ENCODE measurements around the gene FGF9. TPM values are rescaled to one million over a fixed set of nuclear protein-coding genes. Genes with fewer than 3 reads are reported as not detected.

Gene FGF9
- total and polyA plus RNA-seq, 2 of the 8 experiments (the other 6 are each of a cell fraction or from before 2014, with no cell fraction given): 0.02 TPM; not detected in 1

- H3K9ac ChIP-seq (replicated peaks in 1 of 4; ENCODE audit: extremely low read depth in 1 of 4, low read depth in 3 of 4, low read length in 3 of 4): no peak overlapping the region
- H3K14ac ChIP-seq (ENCODE audit: insufficient read length): no peak overlapping the region
- H4K8ac ChIP-seq (ENCODE audit: extremely low read depth, insufficient read depth, low read length): no peak overlapping the region
- H3K36me3 ChIP-seq (ENCODE audit: control insufficient read depth in 2 of 4, insufficient read depth in 4 of 4, low read length in 3 of 4): no peaks in the 10 kb centered on the region
- no peak overlapping the region for H4K91ac ChIP-seq (replicated peaks; ENCODE audit: insufficient read length, low read length)
- no peak overlapping the region for H2BK5ac ChIP-seq (ENCODE audit: low read depth, low read length)
- FAIRE-seq (no peak), DNase-seq (ENCODE audit: low read depth in 1 of 2, low spot score in 2 of 2) (no peak)
- H2BK120ac ChIP-seq (replicated peaks; ENCODE audit: low read depth, low read length): no peak overlapping the region
- H3K4me3 ChIP-seq (ENCODE audit: extremely low read depth in 1 of 4, insufficient read depth in 2 of 4, low read depth in 3 of 4, low read length in 4 of 4): no peak overlapping the region
- H3K56ac ChIP-seq (replicated peaks; ENCODE audit: insufficient read length, low read depth, low read length): no peak overlapping the region
- no peaks in the 10 kb centered on the region for H4K20me1 ChIP-seq (replicated peaks in 1 of 2; ENCODE audit: control insufficient read depth in 1 of 2, insufficient read depth in 2 of 2, low read length in 2 of 2)
- H3K23ac ChIP-seq (ENCODE audit: insufficient read length): no peak overlapping the region
- TF ChIP-seq MAX (IDR thresholded peaks at IDR 0.05): no peak
- TF ChIP-seq MAFK (IDR thresholded peaks at IDR 0.05; ENCODE audit: low read depth, low read length): no peak
- TF ChIP-seq KDM5A (IDR thresholded peaks at IDR 0.05; ENCODE audit: low read length): no peak
- no peak for TF ChIP-seq ATF3 (IDR thresholded peaks at IDR 0.05; ENCODE audit: insufficient read depth, low read depth, low read length)
- TF ChIP-seq TBP (IDR thresholded peaks at IDR 0.05; ENCODE audit: low read depth, low read length): no peak
- no peak for TF ChIP-seq ATF2 (IDR thresholded peaks at IDR 0.05; ENCODE audit: low read length)
- no peak for TF ChIP-seq SRF (IDR thresholded peaks at IDR 0.05; ENCODE audit: low read depth, low read length)
- no peak for TF ChIP-seq CTBP2 (IDR thresholded peaks at IDR 0.05; ENCODE audit: borderline replicate concordance, insufficient read depth, insufficient read length, low read length)
- TF ChIP-seq SP2 (IDR thresholded peaks at IDR 0.05; ENCODE audit: low read length): no peak
- H2AFZ ChIP-seq (ENCODE audit: low read length): no peak overlapping the region
- ChIA-PET POLR2A (ENCODE audit: partially characterized antibody) (no interaction called here), CTCF (ENCODE audit: partially characterized antibody) (interaction anchor here (0.8 kb wide), 1 partner anchor 33 kb away, joined by 3 read pairs; no protein-coding TSS in a partner anchor)
- H3K79me2 ChIP-seq (ENCODE audit: control insufficient read depth in 1 of 2, insufficient read depth in 2 of 2, low read length in 2 of 2): no peaks in the 10 kb centered on the region
- no peaks in the 10 kb centered on the region for H3K4me1 ChIP-seq (replicated peaks in 1 of 4; ENCODE audit: control insufficient read depth in 3 of 4, insufficient read depth in 4 of 4, low read length in 3 of 4)
- no peak overlapping the region for H2BK15ac ChIP-seq (ENCODE audit: low read length)
- H3K18ac ChIP-seq (ENCODE audit: extremely low read depth, low read length): no peak overlapping the region
- no peak overlapping the region for H3K4me2 ChIP-seq (ENCODE audit: insufficient read depth in 1 of 2, low read depth in 2 of 2, low read length in 2 of 2)
- H2AK5ac ChIP-seq (ENCODE audit: low read depth, low read length): no peak overlapping the region
- H3K23me2 ChIP-seq (ENCODE audit: low read depth, low read length): no peaks in the 10 kb centered on the region
- no peak overlapping the region for H2BK20ac ChIP-seq (ENCODE audit: low read length)
- no peak overlapping the region for H3K4ac ChIP-seq (replicated peaks; ENCODE audit: insufficient read length, low read depth, low read length)
- no peaks in the 10 kb centered on the region for H3K79me1 ChIP-seq (ENCODE audit: low read depth, low read length)
- no peak overlapping the region for H2BK12ac ChIP-seq (ENCODE audit: low read depth, low read length)
- no peaks in the 10 kb centered on the region for H3K9me3 ChIP-seq (ENCODE audit: insufficient read depth in 2 of 2, low read depth in 1 of 2, low read length in 1 of 2)
- H3K27me3 ChIP-seq (replicated peaks in 1 of 4; ENCODE audit: control insufficient read depth in 3 of 4, extremely low read depth in 1 of 4, insufficient read depth in 3 of 4, low read length in 3 of 4): no peaks in the 10 kb centered on the region
- 73% methylated on average over 1 of the region's 1 CpG; no CpG with 5 or more reads in 1 of the 2 experiments for WGBS, 2 experiments (ENCODE audit: extremely low coverage in 1 of 2, insufficient coverage in 1 of 2, insufficient read length in 1 of 2, insufficient replicate concordance in 2 of 2, low coverage in 1 of 2, low lambda C conversion rate in 2 of 2, missing lambda C conversion rate in 1 of 2)
- H4K5ac ChIP-seq (ENCODE audit: insufficient read length, low read depth, low read length): no peak overlapping the region
- H3K27ac ChIP-seq (ENCODE audit: low read depth, low read length): no peak overlapping the region
These were observed 38.8 kb downstream of the FGF9 start for GRCh38 chr13:21709697-21710096.

Data from H1 (cell line).